Measurements from ENCODE around the gene ZNF419. TPM values are rescaled to one million over a fixed set of nuclear protein-coding genes. Genes with fewer than 3 reads are reported as not detected.
"Not testable (repeated sequence)": the region's sequence is repeated elsewhere in the genome, so short reads cannot be mapped to it uniquely, and the experiment has no call there.

The ZNF419 gene
- polyA plus RNA-seq: 13.6 TPM
- long read RNA-seq, donor 1, partial matches to known transcripts: 0 of 2 reads
- long read RNA-seq, donor 1, other reads (novel, unspliced or antisense): 0 of 2 reads
- long read RNA-seq, donor 2, full-length matches to known transcripts: 1 of 1 reads
- long read RNA-seq, donor 2, partial matches to known transcripts: 0 of 1 reads
- long read RNA-seq, donor 2, other reads (novel, unspliced or antisense): 0 of 1 reads
- long read RNA-seq, donor 3, partial matches to known transcripts: 0 of 4 reads
- long read RNA-seq, donor 3, other reads (novel, unspliced or antisense): 0 of 4 reads
- long read RNA-seq, donor 4: 0 reads
- long read RNA-seq, donor 5: 0 reads
- long read RNA-seq, donor 6, partial matches to known transcripts: 0 of 3 reads
- long read RNA-seq, donor 6, other reads (novel, unspliced or antisense): 0 of 3 reads
- long read RNA-seq, donor 7, partial matches to known transcripts: 0 of 1 reads
- long read RNA-seq, donor 7, other reads (novel, unspliced or antisense): 0 of 1 reads
- long read RNA-seq, donor 8, partial matches to known transcripts: 0 of 4 reads
- long read RNA-seq, donor 8, other reads (novel, unspliced or antisense): 0 of 4 reads
- long read RNA-seq, donor 9, partial matches to known transcripts: 0 of 7 reads
- long read RNA-seq, donor 9, other reads (novel, unspliced or antisense): 0 of 7 reads
- long read RNA-seq, donor 10, partial matches to known transcripts: 0 of 2 reads
- long read RNA-seq, donor 10, other reads (novel, unspliced or antisense): 0 of 2 reads
- long read RNA-seq, donor 11, full-length matches to known transcripts: 6 of 6 reads
- long read RNA-seq, donor 11, partial matches to known transcripts: 0 of 6 reads
- long read RNA-seq, donor 11, other reads (novel, unspliced or antisense): 0 of 6 reads

DNA sequence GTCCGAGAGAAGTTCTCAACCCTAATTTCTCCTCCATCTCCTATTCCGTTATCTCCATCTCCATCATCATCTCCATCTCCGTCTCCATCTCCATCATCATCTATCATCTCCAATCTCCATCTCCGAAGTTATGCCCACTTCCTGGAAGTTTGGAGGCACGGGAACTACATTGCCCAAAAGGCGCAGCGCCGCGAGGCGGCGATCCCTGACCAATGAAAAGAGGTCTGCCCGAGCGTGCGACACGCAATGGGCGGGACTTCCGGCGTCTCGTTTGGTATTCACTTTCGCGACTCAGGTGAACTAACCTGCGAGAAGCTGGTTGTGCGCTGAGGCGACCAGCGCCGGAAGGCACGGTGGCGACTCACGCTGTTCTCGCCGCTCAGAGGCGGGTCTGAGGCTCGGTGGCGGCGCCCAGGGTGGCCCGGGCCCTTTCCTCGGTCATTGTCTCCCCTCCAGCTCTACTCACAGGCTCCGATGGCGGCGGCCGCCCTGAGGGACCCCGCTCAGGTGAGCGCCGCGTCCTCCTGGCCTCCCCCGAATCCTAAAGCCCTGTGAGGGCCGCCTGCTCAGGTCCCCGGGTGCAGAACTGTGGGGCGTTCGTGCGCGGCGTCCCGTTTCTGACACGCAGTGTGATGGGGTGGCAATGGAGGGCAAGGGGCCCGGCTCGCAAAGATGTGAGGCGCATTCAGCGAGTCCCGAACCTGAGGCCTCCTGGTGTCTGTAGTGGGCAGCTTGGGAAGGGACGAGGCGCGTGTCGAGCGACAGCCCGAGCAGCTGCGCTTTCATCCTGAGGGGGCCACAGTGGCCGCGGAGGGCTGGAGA, at the start of gene ZNF419:
ZNF419 (plus strand) TSS at position 274 of the 822 bp plus-strand sequence; CDS start at position 475, 201 bp downstream.
- peak within 1 kb of the TSS; percentile 71 for H3K27ac ChIP-seq (ENCODE audit: low read length)
- not testable (repeated sequence) for H3K9me3 ChIP-seq (ENCODE audit: control insufficient read depth, low read depth, low read length); H3K27me3 ChIP-seq (ENCODE audit: control insufficient read depth, insufficient read depth, low read length); H3K4me1 ChIP-seq (ENCODE audit: control insufficient read depth, insufficient read depth, low read length)
- peak; percentile 93 to 94 for DNase-seq
- H3K36me3 ChIP-seq (ENCODE audit: control insufficient read depth, insufficient read depth, low read length): peaks cover 23% of the 10 kb centered on the region
- 0% methylated on average over 2 of the region's 69 CpGs for WGBS (ENCODE audit: insufficient coverage, low lambda C conversion rate)
- peak within 1 kb of the TSS; percentile 93 for H3K4me3 ChIP-seq (ENCODE audit: low read length)

- no CpG with 5 or more reads among the region's 4 CpGs for WGBS (ENCODE audit: insufficient coverage, low lambda C conversion rate)
Measured at GRCh38 chr19:57437931-57438330, 49.6 kb upstream of the ZNF419 start.

DNA sequence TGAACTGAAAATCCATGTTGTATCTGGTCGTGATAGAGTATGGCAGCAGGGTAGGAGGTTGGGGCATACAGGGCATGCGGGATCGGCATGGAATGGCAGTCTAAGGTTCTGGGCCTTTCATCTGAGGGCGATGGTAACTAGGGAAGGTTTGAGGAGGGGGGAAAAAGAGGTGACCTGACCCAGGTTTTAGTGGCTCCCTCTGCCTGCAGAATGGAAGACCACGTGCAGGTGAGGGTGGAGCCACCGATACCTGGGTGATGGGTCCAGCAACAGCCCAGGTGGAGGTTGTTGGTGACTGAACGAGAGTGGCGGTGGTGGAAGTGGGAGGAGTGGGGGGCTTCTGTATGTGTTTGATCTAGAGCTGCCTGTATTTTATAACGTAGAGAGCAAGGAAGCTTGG, 48.6 kb upstream of the ZNF419 start:
- no peak for DNase-seq
- H3K27ac ChIP-seq (ENCODE audit: low read length): no peak overlapping the region
- peaks cover 5% of the 10 kb centered on the region for H3K4me1 ChIP-seq (ENCODE audit: control insufficient read depth, insufficient read depth, low read length)
- H3K27me3 ChIP-seq (ENCODE audit: control insufficient read depth, insufficient read depth, low read length): no peaks in the 10 kb centered on the region
- peaks cover 45% of the 10 kb centered on the region for H3K36me3 ChIP-seq (ENCODE audit: control insufficient read depth, insufficient read depth, low read length)
- peaks cover 34% of the 10 kb centered on the region for H3K9me3 ChIP-seq (ENCODE audit: control insufficient read depth, low read depth, low read length)
- H3K4me3 ChIP-seq (ENCODE audit: low read length): no peak overlapping the region
- 100% methylated on average over 2 of the region's 9 CpGs for WGBS (ENCODE audit: insufficient coverage, low lambda C conversion rate)

More at GRCh38 chr19:57437931-57438330, 49.6 kb upstream of the ZNF419 start:
- Histone ChIP-seq H3K36me3 (ENCODE audit: control insufficient read depth, insufficient read depth, low read length) (peaks cover 35% of the 10 kb centered on the region), H3K4me1 (ENCODE audit: control insufficient read depth, insufficient read depth, low read length) (peaks cover 5% of the 10 kb centered on the region), H3K9me3 (ENCODE audit: control insufficient read depth, low read depth, low read length) (peaks cover 33% of the 10 kb centered on the region), H3K4me3 (ENCODE audit: low read length) (no peak overlapping the region), H3K27ac (ENCODE audit: low read length) (no peak overlapping the region), H3K27me3 (ENCODE audit: control insufficient read depth, insufficient read depth, low read length) (no peaks in the 10 kb centered on the region)
- no peak for DNase-seq

DNA sequence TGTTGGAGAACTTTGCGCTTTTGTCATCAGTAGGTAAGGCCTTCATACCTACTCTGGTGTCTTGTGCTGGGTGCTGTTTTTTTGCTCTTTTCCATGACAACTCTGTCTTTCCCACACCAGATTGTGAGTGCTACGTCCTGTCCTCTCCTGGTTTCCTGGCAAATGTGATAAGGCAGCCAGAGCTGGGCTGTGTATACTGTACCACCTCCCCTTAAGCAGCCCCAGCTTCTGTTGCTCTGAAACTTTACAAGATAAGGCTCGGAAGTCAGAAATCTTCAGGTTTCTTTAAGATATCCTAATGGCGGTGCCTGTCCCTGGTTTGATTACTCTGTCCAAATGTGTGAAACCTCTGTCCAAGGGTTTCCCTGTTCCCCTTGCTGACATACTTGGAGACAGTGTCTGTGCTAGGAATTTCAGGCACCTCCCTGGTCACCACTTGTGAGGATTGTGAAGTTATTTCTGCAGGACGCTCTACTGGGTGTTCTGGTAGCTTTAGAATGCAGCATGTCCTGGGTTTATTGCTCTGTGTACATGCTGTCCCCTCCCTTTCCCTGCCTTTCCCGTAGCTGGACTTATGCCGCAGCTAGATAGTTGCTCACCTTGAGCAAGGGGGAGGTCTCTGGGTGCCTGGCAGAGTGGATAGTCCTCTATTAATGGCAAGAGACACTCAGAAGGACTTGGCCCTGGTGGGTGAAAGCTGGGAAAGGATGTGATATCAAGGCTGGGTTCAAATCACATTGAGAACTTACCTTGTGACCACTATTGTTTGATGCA, 45.4 kb upstream of the ZNF419 start:
- Histone ChIP-seq H3K4me1 (ENCODE audit: control insufficient read depth, insufficient read depth, low read length) (no peaks in the 10 kb centered on the region), H3K36me3 (ENCODE audit: control insufficient read depth, insufficient read depth, low read length) (peaks cover 61% of the 10 kb centered on the region), H3K27me3 (ENCODE audit: control insufficient read depth, insufficient read depth, low read length) (no peaks in the 10 kb centered on the region), H3K4me3 (ENCODE audit: low read length) (no peak overlapping the region), H3K27ac (ENCODE audit: low read length) (no peak overlapping the region), H3K9me3 (ENCODE audit: control insufficient read depth, low read depth, low read length) (peaks cover 34% of the 10 kb centered on the region)
- no peak for DNase-seq
- WGBS (ENCODE audit: insufficient coverage, low lambda C conversion rate): 80% methylated on average over 1 of the region's 7 CpGs

DNA sequence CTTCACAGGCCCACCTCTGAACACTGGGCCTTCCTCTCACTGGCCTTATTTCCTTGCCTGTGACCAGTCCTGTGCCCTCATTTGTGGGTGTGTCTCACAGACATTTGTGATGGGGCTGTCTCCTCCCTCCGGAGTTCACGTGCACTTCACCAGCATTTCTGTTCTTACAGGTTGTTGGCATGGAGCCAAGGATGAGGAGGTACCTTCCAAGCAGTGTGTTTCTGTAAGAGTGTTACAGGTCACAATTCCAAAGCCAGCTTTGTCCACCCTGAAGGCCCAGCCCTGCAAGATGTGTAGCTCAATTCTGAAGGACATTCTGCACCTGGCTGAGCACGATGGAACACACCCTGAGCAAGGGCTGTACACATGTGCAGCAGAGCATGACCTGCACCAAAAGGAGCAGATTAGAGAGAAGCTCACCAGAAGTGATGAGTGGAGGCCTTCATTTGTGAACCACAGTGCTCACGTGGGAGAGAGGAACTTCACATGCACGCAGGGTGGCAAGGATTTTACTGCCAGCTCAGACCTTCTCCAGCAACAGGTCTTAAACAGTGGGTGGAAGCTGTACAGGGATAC, 44.3 kb upstream of the ZNF419 start:
- no peak for DNase-seq
- H3K9me3 ChIP-seq (ENCODE audit: control insufficient read depth, low read depth, low read length): peaks cover 34% of the 10 kb centered on the region
- no peak overlapping the region for H3K27ac ChIP-seq (ENCODE audit: low read length)
- H3K36me3 ChIP-seq (ENCODE audit: control insufficient read depth, insufficient read depth, low read length): peaks cover 55% of the 10 kb centered on the region
- WGBS (ENCODE audit: insufficient coverage, low lambda C conversion rate): 100% methylated on average over 1 of the region's 5 CpGs
- no peaks in the 10 kb centered on the region for H3K27me3 ChIP-seq (ENCODE audit: control insufficient read depth, insufficient read depth, low read length)
- H3K4me3 ChIP-seq (ENCODE audit: low read length): no peak overlapping the region
- H3K4me1 ChIP-seq (ENCODE audit: control insufficient read depth, insufficient read depth, low read length): no peaks in the 10 kb centered on the region

GRCh38 chr19:57452307-57452706, 35.2 kb upstream of the ZNF419 start:
- Histone ChIP-seq H3K27me3 (ENCODE audit: control insufficient read depth, insufficient read depth, low read length) (no peaks in the 10 kb centered on the region), H3K9me3 (ENCODE audit: control insufficient read depth, low read depth, low read length) (peaks cover 36% of the 10 kb centered on the region), H3K4me3 (ENCODE audit: low read length) (no peak overlapping the region), H3K36me3 (ENCODE audit: control insufficient read depth, insufficient read depth, low read length) (peaks cover 2% of the 10 kb centered on the region), H3K27ac (ENCODE audit: low read length) (no peak overlapping the region), H3K4me1 (ENCODE audit: control insufficient read depth, insufficient read depth, low read length) (no peaks in the 10 kb centered on the region)
- no peak for DNase-seq
- no CpG with 5 or more reads among the region's 3 CpGs for WGBS (ENCODE audit: insufficient coverage, low lambda C conversion rate)

DNA sequence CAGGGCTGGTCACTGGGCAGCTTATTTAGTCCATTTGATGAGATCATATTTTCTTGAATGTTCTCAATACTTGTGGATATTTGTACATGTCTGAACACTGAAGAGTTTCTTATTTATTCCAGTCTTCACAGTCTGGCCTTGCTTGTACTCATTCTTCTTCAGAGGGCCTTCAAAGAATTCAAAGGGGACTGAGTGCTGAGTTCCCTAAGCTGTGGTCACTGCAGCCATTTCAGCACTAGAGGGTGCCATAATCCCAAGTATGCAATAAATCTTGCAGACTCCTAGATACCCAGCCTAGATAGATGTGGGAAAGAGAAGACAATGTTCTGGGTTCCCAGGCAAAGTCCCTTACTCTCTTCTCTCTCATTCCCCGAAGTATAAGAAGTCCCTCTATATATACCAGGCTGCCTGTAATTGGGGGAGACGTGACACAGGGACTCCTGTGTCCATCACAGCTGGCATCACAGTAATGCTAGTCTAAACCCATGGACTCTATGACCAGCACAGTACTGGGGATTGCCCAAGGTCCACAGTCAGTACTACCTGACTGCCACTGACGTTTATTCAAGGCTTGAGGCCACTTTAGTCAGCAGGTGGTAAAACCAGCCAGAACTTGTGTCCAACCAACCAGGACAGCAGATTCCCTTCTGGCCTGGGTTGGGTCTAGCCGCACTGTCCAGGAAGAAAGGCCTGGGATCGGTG, 21.7 kb upstream of the ZNF419 start:
- H3K27ac ChIP-seq (ENCODE audit: low read length): no peak overlapping the region
- no peaks in the 10 kb centered on the region for H3K4me1 ChIP-seq (ENCODE audit: control insufficient read depth, insufficient read depth, low read length)
- WGBS (ENCODE audit: insufficient coverage, low lambda C conversion rate): 100% methylated on average over 1 of the region's 5 CpGs
- DNase-seq: no peak
- peaks cover 54% of the 10 kb centered on the region for H3K9me3 ChIP-seq (ENCODE audit: control insufficient read depth, low read depth, low read length)
- no peaks in the 10 kb centered on the region for H3K27me3 ChIP-seq (ENCODE audit: control insufficient read depth, insufficient read depth, low read length)
- peaks cover 12% of the 10 kb centered on the region for H3K36me3 ChIP-seq (ENCODE audit: control insufficient read depth, insufficient read depth, low read length)
- no peak overlapping the region for H3K4me3 ChIP-seq (ENCODE audit: low read length)

DNA sequence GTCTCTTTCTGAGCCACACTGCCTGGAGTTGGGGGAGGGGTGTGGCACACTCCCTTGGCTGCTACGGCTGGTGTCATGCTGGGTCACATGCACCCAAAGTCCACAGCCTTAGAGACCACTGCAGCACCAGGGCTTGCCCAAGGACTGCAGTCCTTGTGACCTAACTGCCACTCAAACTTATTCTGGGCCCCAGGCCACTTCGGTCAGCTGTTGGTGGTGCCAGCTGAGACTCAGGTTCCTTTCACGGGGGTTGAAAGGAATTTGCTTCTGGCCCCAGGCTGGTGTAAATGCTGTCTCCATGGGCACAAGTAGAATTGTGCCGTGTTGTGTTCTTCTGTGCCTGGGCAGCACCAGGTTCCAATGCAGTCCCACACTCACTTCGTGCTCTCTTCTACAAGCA, 21.1 kb upstream of the ZNF419 start:
- Histone ChIP-seq H3K4me1 (ENCODE audit: control insufficient read depth, insufficient read depth, low read length) (no peaks in the 10 kb centered on the region), H3K27ac (ENCODE audit: low read length) (no peak overlapping the region), H3K9me3 (ENCODE audit: control insufficient read depth, low read depth, low read length) (peaks cover 58% of the 10 kb centered on the region), H3K36me3 (ENCODE audit: control insufficient read depth, insufficient read depth, low read length) (peaks cover 12% of the 10 kb centered on the region), H3K4me3 (ENCODE audit: low read length) (no peak overlapping the region), H3K27me3 (ENCODE audit: control insufficient read depth, insufficient read depth, low read length) (no peaks in the 10 kb centered on the region)
- no CpG with 5 or more reads among the region's 5 CpGs for WGBS (ENCODE audit: insufficient coverage, low lambda C conversion rate)
- no peak for DNase-seq

DNA sequence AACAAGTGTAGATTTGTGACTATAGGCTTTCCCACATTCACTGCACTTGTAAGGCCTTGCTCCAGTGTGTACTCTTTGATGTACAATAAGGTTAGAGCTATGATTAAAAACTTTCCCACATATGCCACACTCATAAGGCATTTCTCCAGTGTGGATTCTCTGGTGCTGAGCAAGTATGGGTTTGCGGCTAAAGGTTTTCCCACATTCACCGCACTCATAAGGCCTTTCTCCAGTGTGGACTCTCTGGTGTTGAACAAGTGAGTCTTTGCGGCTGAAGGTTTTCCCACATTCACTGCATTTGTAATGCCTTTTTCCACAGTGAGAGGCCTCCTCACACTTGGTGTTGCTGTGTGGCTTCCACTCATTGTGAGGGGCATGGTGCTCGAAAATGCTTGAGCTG, 13.9 kb upstream of the ZNF419 start:
- Histone ChIP-seq H3K4me1 (ENCODE audit: control insufficient read depth, insufficient read depth, low read length) (no peaks in the 10 kb centered on the region), H3K36me3 (ENCODE audit: control insufficient read depth, insufficient read depth, low read length) (peaks cover 46% of the 10 kb centered on the region), H3K9me3 (ENCODE audit: control insufficient read depth, low read depth, low read length) (peaks cover 53% of the 10 kb centered on the region), H3K4me3 (ENCODE audit: low read length) (no peak overlapping the region), H3K27me3 (ENCODE audit: control insufficient read depth, insufficient read depth, low read length) (no peaks in the 10 kb centered on the region), H3K27ac (ENCODE audit: low read length) (no peak overlapping the region)
- DNase-seq: no peak
- no CpG with 5 or more reads among the region's 4 CpGs for WGBS (ENCODE audit: insufficient coverage, low lambda C conversion rate)
